UCSD-AML1 (cell line): Measurements from ENCODE around the gene CYRIA.

Source experiments
- DNase-seq: peaks from one replicate; lab custom pipeline; 2025; ENCODE audit not compliant: unreplicated experiment; lab: John Stamatoyannopoulos, UW

Gene CYRIA

DNA sequence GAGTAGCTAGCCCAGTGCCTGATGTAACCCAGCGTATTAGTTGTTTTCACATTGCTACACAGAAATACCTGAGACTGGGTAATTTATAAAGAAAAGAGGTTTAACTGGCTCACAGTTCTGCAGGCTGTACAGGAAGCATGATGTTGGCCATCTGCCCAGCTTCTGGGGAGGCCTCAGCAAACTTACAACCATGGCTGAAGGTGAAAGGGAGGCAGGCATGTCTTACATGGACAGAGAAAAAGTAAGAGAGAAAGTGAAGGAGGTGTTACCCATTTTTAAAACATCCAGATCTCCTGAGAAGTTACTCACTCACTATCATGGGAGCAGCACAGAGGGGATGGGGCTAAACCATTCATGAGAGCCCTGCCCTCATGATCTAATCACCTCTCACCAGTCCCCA lies 6.1 kb upstream of the CYRIA start:
- no peak for DNase-seq

DNA sequence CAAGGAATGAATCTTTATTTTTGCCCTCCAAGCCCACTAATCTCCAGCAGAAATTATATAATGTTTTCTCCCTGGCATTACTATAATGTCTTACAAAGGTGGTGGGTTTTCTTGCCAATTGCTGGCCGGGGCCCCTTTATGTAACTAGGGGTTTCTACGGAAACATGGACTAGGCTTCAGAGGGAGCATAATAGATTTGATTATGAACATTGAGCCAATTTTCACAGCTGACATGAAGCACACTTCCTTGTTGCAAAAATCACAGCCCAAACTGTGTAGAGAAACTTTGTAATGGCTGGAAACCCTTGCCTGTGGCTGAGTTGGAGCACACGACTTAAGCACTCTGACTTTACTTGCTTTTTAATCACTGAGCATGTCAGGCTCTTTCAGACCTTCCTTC lies 3.8 kb upstream of the CYRIA start:
- no peak for DNase-seq

DNA sequence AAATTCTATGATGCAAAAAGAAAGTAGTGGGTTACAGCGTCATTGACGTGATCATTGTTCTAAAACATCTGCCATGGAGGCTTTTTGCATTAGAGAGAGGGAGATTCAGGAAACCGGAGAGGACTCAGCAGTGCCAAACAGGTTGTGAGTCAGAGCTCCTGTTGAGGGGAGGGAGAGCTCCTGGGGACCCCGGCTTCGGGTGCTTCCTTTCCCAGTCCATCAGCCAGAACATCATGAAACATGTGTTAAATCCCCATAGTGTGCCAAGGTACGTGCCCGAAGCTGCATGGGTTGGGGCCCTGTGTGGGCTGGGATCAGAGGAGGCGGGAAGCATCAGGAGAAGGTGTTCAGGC lies 791 bp upstream of the CYRIA start:
- DNase-seq: no peak

DNA sequence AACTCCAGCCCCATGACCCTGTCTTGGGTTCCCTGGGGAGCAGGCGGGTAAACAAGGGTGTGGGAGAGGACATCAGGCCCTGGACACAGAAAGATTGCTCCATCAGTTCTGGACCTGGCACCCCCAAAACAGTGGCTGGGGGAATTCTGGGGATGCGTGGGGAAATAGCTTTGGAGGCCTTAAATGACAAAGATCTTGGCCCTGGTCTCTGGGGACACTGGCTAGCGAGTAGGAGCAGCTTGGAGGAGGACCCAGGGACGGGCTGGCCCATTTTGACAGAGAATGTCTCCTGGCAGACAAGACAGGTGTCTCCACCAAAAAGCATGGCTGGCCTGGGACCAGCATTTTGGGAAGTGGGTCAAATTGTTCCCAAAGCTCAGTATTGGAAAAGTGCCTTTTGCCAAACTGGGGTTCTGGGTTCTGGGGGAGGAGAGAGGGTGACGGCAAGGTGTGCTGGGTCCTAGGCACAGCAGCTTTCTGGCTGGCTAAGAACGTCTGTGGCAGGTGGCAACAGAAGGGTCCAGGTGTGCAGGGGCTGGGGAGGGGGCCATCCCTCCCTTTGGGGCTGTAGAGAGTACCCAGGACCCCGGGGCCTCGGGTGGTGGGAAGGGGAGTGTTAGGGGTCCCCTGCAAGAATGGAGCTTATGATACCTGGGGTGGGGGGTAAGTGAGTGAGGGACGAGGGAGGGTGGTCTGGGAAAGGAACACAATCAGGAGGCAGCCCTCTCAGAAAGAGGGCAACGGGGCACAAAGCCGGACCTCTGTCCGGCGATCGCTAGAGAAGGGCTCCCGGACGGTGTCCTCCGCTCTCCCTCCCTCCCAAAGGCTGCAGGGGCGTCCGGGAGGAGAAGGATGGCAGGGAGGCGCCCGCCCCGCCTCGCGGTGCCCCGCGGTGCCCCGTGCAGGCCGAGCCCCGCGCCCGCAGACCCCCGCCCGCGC lies 556 bp downstream of the CYRIA start:
- DNase-seq: no peak

DNA sequence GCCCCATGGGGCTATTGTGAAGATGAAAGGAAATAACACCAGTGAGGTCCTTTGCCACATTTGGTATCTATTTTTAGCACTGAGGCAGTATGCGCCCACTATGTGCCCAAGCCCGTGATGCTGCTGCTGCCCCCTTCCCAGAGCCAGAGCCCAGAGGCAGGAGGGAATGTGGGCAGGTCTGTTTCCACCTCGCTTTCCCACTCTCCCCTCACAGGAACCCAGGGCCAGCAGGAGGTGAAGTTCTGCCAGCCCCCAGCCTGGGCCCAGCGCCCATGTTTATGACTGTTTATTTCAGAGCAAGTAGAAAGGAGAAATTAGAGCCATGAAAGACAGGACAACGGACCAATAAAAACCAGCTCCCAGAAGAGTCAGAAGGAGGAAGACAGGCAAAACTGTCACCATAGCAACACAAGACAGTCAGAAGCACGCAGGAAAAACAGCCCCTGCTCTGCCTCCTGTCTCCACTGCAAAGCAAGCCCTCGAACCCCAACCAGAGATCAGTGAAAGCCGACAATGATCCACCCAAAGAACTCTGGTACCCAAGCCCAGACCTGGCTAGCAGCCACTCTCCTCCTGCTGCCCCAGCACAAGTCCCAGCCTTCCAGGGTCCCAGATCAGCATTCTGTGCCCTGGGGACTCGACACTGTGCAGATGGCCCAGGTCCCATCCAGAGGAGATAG lies 1.4 kb downstream of the CYRIA start:
- no peak for DNase-seq

DNA sequence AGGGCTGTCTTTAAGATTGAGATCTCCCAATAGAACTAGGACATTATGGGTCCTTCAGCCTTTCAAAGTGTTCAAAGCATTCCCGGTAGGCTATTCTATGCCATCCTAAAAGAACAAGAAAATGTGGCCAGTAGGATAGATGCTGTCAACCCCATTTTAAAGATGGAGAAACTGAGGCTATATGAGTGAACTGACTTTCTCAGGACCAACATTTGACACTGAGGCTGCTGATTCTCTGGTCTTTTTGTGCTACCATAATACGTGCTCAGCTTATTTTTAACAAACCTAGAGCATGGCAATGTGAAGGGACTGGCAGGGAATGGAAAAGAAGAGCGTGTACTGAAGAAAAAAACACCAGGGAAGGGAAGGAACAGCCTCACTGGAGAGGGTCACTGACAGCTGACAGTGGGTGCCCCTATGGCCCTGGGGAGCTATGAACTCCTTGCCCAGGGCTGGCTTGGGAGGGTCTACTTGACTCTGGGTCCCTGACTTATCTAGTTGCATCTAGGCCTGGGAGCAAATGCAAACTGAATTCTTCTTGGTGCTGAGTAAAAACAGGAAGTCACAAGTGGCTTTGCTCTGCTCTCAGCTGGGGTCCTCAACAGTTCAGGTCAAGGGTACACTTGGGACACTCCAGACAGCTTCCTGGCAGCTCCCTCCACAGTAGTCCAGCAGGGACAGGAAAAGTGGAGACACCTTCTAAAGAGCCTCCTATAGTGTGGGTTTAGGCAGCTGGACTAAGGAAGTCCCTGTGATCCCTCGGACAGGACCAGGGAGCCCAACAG lies 2.3 kb downstream of the CYRIA start:
- no peak for DNase-seq

DNA sequence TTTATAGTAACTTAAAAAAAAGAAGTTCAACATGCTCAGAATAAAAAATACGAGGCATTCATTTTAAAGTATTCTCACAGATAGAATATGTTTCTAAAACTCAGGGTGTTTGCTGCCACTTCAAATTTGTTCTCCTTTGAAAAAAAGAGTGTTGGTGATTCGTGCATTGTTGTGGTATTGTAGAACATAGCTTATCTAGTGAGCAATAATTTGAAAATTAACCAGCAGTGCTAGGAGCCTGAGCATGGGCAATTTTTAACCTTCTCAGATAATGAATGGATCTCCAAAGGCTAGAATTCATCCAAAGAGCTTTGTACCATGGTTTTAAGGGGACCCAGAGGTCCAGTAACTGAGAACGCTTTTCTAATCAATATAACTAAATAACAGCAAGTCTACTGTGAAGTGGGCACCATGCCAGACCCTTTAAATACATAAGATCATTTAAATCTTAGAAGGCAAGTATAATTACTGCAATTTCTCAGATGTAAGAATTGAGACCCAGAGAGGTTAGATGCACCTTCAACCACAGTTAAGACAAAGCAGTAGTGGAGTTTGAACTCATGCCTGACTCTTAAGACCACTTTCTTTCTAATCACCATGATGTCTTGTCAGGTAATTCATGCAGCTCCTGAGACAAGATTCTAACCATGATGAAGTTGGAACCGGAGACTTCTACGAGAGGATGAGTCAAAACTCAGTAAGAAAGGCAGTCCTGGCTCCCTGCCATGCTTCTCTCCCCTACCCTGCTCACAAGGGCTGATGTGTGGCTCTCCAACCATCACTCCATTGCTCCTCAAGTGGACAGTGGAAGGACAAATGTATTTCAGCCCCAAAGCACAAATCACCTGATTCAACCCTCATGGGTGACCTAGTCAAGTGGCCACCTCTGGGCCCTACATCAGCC lies 3.4 kb downstream of the CYRIA start:
- no peak for DNase-seq

DNA sequence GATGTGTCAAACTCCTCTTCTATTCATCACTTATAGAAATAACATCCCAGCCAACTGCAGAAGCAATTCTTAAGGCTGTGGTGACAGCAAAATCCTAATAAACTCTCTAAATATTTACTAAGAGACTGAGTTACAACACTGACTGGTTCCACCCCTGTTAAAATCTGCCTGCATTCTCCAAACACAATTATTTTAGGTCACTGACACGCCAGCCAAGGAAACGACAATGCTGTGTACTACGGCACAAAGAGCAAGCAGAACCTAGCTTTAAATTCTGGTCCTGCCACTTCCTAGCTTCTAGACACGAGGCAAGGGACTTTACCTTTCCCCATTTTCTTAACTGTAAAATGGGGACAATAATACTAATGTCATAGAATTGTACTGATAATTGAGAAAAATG lies 4.1 kb downstream of the CYRIA start:
- no peak for DNase-seq

DNA sequence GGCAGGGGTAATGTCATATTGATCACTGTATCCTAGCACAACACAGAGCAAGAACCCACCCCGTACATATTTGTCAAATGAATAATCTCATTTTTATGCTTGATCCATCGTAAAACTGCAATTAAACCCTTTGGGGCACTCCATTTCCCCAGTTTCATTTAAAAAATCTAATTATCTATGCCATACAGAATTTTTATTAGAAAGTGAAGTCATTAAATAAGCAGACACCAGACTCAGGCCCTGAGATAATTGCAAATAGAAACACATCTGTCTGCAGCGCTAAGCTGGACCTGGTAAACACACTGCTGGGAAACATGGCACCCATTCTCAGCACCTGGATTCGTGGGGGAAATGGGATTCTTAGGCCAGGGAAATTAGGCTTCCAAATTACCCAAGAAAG lies 5.1 kb downstream of the CYRIA start:
- DNase-seq: no peak

DNA sequence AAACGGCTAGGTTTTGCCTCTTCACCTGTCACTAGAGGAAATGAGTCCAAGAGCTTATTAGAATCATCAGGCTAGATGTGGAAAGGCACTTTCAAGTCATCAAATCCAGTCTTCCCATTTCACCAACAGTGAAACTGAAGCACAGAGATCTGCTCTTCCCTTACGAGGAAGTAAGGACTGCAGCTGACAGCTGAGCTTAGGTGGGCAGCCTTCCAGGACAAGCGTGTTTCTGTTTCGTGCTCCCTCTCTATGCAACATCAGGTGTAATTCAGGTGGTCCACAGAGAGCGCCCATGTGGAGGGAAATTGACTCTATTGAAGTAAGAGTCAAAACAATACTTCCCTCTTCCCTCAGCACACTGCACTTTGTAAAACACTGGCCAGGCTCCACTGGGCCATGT lies 5.5 kb downstream of the CYRIA start:
- no peak for DNase-seq

DNA sequence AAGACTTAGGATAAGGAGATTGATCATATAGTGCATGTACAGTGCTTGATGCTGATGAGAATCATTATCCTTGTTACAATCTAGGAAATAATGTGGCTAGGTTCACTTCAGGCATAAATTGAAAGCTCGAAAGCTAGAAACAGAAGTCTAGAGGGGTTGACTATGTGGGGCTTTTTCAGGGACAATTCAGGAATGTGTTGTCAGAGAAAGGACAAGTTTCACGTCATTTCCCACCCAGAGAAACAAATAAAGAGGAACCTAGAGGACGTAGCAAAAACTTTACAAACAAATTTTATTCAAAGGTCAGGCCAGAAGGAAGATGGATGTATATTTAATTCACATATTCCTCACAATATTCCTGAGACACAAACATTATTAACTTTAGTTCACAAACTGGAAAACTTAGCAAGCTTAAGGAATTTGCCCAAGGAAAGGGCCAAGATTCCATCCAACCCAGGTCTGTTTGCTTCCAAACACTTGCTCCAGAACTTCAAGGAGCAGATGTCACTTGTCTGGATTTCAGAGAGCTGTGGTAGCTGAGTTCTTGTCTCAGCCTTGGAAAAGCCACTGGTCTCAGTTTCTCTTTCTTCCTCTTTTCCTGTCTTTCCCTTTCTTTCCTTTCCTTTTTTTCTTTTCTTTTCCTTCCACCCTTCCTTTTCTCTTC lies 7.4 kb downstream of the CYRIA start:
- DNase-seq: no peak

DNA sequence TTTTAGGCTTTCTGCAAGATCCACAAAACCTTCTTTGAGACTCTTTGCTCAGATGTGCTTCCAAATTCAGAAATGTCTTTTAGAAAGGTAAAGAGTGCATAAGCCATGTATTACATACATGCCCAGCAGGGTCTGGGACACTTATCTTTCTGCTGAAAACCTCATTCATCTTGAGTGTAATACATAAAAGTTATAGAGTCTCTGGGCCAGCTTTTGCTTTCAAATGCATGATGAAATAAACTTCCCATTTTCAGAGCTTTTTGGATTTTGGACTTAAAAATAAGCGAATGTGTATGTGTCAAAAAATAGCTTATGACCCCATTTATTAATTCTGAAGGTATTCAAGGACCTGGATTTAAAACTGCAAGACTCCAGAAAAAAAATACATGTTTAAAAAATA lies 8.0 kb downstream of the CYRIA start:
- DNase-seq: no peak

DNA sequence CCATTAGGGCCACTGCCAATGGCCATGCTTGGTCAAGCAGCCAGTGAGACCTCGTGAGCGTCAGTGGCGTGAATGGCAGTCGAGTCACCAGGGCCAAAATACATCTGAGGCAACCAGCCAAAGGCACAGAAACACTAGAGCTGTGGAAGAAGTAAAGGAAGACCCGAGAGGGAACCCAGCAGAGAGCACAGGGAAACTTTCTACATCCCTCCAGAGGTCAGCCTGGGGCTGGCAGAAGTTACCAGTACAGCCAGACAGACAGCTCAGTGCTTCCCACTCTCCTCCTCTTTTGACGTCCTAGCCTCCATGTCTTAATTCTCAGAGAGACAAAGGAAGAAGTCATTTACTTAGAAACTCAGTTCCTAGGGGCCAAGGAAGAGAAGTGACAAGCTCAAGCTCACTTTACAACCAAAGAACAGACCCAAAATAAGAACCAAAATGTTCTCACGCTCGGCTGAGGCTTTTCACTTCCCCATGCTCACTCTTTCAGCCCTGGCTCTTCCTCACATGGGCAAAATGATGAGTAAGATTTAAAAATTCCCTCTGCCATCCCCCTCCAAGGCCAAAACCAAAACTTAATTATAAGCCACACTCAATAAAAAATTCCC lies 8.7 kb downstream of the CYRIA start:
- no peak for DNase-seq

DNA sequence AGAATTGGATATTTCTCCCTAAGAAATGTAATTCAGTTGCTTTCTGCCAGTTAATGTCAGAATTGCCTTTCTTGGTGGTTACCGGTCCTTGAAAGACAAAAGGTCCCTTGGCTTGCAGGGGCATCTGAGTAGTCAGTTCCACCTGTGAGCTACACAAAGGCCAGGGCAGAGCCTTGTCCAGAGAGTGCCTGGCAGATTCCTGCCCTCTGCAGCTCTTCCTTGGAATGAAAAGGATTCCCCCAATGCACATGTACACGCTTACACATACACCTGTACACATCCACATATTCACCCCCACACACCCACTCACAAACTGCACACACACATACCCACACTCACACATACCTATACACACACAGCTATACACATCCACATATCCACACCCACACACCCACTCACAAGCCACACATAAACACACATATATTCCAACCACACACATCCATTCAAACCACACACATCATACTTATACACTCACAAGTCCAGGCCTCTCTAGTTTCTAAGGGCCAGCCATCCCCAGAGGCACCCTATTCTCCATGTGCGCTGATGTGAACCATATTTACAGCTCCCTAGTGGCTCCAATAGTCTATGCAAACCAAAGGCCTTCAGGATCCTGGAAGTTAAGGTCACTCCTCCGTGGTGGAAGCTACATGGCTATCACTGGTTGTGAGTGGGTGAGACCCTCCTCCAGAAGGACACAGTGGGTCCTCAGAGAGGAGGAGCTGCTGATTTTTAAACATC lies 9.6 kb downstream of the CYRIA start:
- no peak for DNase-seq

DNA sequence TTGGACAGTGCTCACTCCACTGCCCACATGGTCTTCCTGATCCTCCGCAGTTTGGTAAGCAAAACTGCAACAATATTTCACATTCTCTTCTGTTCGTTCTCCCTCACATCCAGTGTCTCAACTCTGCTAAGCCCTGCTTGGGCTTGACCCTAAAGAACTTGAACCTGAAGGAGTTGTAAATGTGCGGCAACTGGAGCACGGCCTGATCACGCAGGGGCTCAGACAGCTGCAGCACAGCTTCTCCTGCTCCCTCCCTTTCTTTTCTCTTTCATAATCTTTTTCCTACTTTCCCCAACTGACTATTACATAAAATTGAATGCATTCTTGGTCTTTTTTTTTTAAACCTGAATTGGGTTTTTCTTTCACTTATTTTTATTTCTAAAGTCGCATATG lies 10.2 kb downstream of the CYRIA start:
- DNase-seq: no peak

DNA sequence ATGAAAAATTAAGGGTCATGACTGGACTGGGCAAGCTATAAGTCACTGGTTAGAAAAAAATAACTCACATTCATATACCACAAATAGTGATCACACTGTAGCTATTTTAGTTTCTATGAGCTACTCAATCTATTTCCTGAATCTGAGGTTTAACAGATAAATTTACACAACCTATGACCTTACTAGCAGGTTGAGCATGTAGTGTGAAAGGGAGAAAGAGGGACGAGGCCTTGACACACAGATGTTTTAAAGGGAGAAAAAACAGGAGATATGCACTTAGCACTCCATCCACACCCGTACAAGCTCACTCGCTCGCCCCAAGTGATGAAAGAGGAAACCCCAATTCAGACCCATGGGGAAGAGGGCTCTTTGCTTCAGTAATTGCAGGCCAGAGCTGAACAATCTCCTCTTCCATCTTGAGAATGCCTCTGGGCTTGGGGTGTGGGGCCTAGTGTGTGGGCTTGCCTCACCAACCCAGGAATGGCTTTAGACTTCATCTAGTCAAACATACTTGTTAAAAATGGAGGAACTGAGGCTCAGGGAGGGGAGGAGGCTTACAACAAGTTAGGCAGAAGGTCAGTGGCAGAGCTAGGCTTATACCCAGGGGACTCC lies 10.7 kb downstream of the CYRIA start:
- no peak for DNase-seq

DNA sequence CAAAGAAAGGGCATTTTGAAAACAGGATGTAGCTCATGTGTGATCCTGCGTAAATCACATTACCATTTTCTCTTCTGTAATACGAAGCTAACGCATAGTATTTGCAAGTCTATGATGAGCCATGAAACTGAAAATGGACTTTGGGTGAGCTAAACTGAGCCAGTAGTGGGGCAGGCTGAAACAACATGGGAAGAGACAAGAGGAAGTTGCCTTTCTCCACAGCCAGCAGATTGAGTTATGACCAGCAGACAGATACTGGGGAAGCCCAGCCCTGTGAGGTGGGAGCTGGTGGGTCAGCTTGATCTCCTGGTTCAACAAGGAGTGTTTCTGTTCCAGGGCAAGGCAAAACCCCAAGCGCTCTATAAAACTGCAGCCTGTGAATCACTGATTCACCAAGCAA lies 11.8 kb downstream of the CYRIA start:
- no peak for DNase-seq

DNA sequence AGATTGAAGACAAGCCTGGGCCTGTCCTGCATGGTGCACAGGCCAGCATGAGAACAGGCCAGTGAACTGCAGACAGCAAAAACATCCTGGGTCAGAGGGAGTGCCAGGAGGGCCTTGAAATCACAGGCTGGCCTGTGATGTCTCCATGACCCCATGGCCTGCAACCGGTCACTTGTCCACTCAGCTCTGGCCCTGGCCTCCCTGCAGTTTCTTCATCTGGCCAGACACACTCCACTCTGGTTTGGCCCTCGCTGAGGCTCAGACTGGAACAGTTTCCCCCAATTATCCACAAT lies 12.6 kb downstream of the CYRIA start:
- no peak for DNase-seq
